HUES6 (cell line): ENCODE measurements around the gene ARHGAP4.

ENCODE experiments used
- H3K27ac ChIP-seq: 2 replicates; pipeline ENCODE4 v1.7.0; 2013; ENCODE audit warnings: low read depth, mild to moderate bottlenecking, low read length, inconsistent platforms
- H3K27me3 ChIP-seq: 2 replicates; pipeline ENCODE4 v1.6.1; 2013; ENCODE audit warnings: low read length; ENCODE audit not compliant: control insufficient read depth, insufficient read depth
- H3K36me3 ChIP-seq: 2 replicates; pipeline ENCODE4 v1.6.1; 2013; ENCODE audit warnings: low read length; ENCODE audit not compliant: control insufficient read depth, insufficient read depth
- H3K4me1 ChIP-seq: 2 replicates; pipeline ENCODE4 v1.6.1; 2013; ENCODE audit warnings: low read length; ENCODE audit not compliant: control insufficient read depth, insufficient read depth
- H3K4me3 ChIP-seq: 2 replicates; pipeline ENCODE4 v1.5.1; 2013; ENCODE audit warnings: low read depth, low read length
- H3K9ac ChIP-seq: one replicate; pipeline ENCODE4 v1.6.1; 2013; ENCODE audit warnings: mild to moderate bottlenecking, low read length
- H3K9me3 ChIP-seq: 2 replicates; pipeline ENCODE4 v1.6.1; 2013; ENCODE audit warnings: low read depth, low read length; ENCODE audit not compliant: control insufficient read depth, insufficient read depth

Gene ARHGAP4

GRCh38 chrX:153961292-153961691, 35.2 kb upstream of the ARHGAP4 start:
- Histone ChIP-seq H3K9ac (no peak overlapping the region), H3K27me3 (no peaks in the 10 kb centered on the region), H3K36me3 (peaks cover 83% of the 10 kb centered on the region), H3K27ac (no peak overlapping the region), H3K4me1 (peaks cover 3% of the 10 kb centered on the region; the same call in 1 of the 2 replicates), H3K4me3 (no peak overlapping the region), H3K9me3 (no peaks in the 10 kb centered on the region; the same call in 1 of the 2 replicates)

- no peaks in the 10 kb centered on the region; the same call in 1 of the 2 replicates for H3K9me3 ChIP-seq
- no peak overlapping the region for H3K9ac ChIP-seq
- no peaks in the 10 kb centered on the region for H3K27me3 ChIP-seq
- H3K36me3 ChIP-seq, result peaks cover 88% of the 10 kb centered on the region
- H3K4me1 ChIP-seq, result no peaks in the 10 kb centered on the region
- H3K27ac ChIP-seq, result no peak overlapping the region
- H3K4me3 ChIP-seq, result no peak overlapping the region
Measured at GRCh38 chrX:153960786-153961185, 34.7 kb upstream of the ARHGAP4 start.

GRCh38 chrX:153960077-153960476, 34.0 kb upstream of the ARHGAP4 start:
- H3K4me1 ChIP-seq, result no peaks in the 10 kb centered on the region
- H3K9ac ChIP-seq, result no peak overlapping the region
- H3K4me3 ChIP-seq, result no peak overlapping the region
- H3K27ac ChIP-seq, result no peak overlapping the region
- no peaks in the 10 kb centered on the region for H3K27me3 ChIP-seq
- H3K36me3 ChIP-seq, result peaks cover 95% of the 10 kb centered on the region
- H3K9me3 ChIP-seq, result no peaks in the 10 kb centered on the region; the same call in 1 of the 2 replicates

GRCh38 chrX:153959649-153960048, 33.6 kb upstream of the ARHGAP4 start:
- Histone ChIP-seq H3K9ac (no peak overlapping the region), H3K36me3 (peaks cover 99% of the 10 kb centered on the region), H3K27ac (no peak overlapping the region), H3K9me3 (no peaks in the 10 kb centered on the region; the same call in 1 of the 2 replicates), H3K27me3 (no peaks in the 10 kb centered on the region), H3K4me1 (no peaks in the 10 kb centered on the region), H3K4me3 (no peak overlapping the region)

GRCh38 chrX:153958605-153959004, 32.5 kb upstream of the ARHGAP4 start:
- Histone ChIP-seq H3K4me3 (no peak overlapping the region), H3K27me3 (no peaks in the 10 kb centered on the region), H3K36me3 (peaks cover 100% of the 10 kb centered on the region), H3K4me1 (peaks cover under 1% of the 10 kb centered on the region; the same call in 1 of the 2 replicates), H3K27ac (no peak overlapping the region), H3K9ac (no peak overlapping the region), H3K9me3 (no peaks in the 10 kb centered on the region; the same call in 1 of the 2 replicates)

GRCh38 chrX:153957224-153957623, 31.2 kb upstream of the ARHGAP4 start:
- H3K27ac ChIP-seq, result no peak overlapping the region
- peaks cover 7% of the 10 kb centered on the region; the same call in 1 of the 2 replicates for H3K4me1 ChIP-seq
- no peaks in the 10 kb centered on the region; the same call in 1 of the 2 replicates for H3K9me3 ChIP-seq
- H3K4me3 ChIP-seq, result no peak overlapping the region
- peaks cover 99% of the 10 kb centered on the region for H3K36me3 ChIP-seq
- no peak overlapping the region for H3K9ac ChIP-seq
- H3K27me3 ChIP-seq, result no peaks in the 10 kb centered on the region

- Histone ChIP-seq H3K4me1 (peaks cover 7% of the 10 kb centered on the region; the same call in 1 of the 2 replicates), H3K9ac (no peak overlapping the region), H3K4me3 (no peak overlapping the region), H3K27ac (no peak overlapping the region), H3K27me3 (no peaks in the 10 kb centered on the region), H3K9me3 (no peaks in the 10 kb centered on the region; the same call in 1 of the 2 replicates), H3K36me3 (peaks cover 99% of the 10 kb centered on the region)
Measured at GRCh38 chrX:153956044-153956907, 30.2 kb upstream of the ARHGAP4 start.

GRCh38 chrX:153955228-153955732, 29.2 kb upstream of the ARHGAP4 start:
- H3K9ac ChIP-seq, result no peak overlapping the region
- H3K9me3 ChIP-seq, result no peaks in the 10 kb centered on the region; the same call in 1 of the 2 replicates
- H3K36me3 ChIP-seq, result peaks cover 99% of the 10 kb centered on the region
- peaks cover 7% of the 10 kb centered on the region; the same call in 1 of the 2 replicates for H3K4me1 ChIP-seq
- H3K4me3 ChIP-seq, result no peak overlapping the region
- no peaks in the 10 kb centered on the region for H3K27me3 ChIP-seq
- no peak overlapping the region for H3K27ac ChIP-seq

- peaks cover 99% of the 10 kb centered on the region for H3K36me3 ChIP-seq
- no peaks in the 10 kb centered on the region for H3K27me3 ChIP-seq
Measured at GRCh38 chrX:153954558-153955227, 28.6 kb upstream of the ARHGAP4 start.

GRCh38 chrX:153953892-153954557, 28.0 kb upstream of the ARHGAP4 start:
- Histone ChIP-seq H3K4me1 (peaks cover 14% of the 10 kb centered on the region; the same call in 1 of the 2 replicates), H3K27ac (peak overlapping the region; percentile 35; the same call in 1 of the 2 replicates), H3K36me3 (peaks cover 99% of the 10 kb centered on the region)

More at GRCh38 chrX:153954558-153955227, 28.6 kb upstream of the ARHGAP4 start:
- Histone ChIP-seq H3K9me3 (no peaks in the 10 kb centered on the region; the same call in 1 of the 2 replicates), H3K4me1 (peaks cover 9% of the 10 kb centered on the region; the same call in 1 of the 2 replicates), H3K27ac (no peak overlapping the region), H3K4me3 (no peak overlapping the region), H3K9ac (no peak overlapping the region)

More at GRCh38 chrX:153953892-153954557, 28.0 kb upstream of the ARHGAP4 start:
- Histone ChIP-seq H3K9ac (no peak overlapping the region), H3K9me3 (no peaks in the 10 kb centered on the region; the same call in 1 of the 2 replicates), H3K27me3 (no peaks in the 10 kb centered on the region), H3K4me3 (no peak overlapping the region)
